Mammary epithelial cell (primary cell): ENCODE measurements around the gene TOMM70.

Experiments used
- CTCF ChIP-seq, 2 donors: IDR thresholded peaks in 1 of 2; conservative IDR thresholded peaks in 1 of 2; 2 replicates each; pipeline ENCODE4 v1.5.1; 2011 to 2012; ENCODE audit warnings: inconsistent platforms in 2 of 2, low read length in 2 of 2, mild to moderate bottlenecking in 2 of 2, control low read depth in 1 of 2, low read depth in 1 of 2; ENCODE audit not compliant: insufficient read depth in 1 of 2; ENCODE audit errors: extremely low read depth in 1 of 2
- EZH2 ChIP-seq: IDR thresholded peaks from 2 replicates; pipeline ENCODE4 v1.6.1; 2012; ENCODE audit warnings: low read length, inconsistent platforms, borderline replicate concordance

- TF ChIP-seq CTCF (conservative IDR thresholded peaks at IDR 0.05 in 1 of 2, IDR thresholded peaks at IDR 0.05 in 1 of 2; ENCODE audit: extremely low read depth in 1 of 2, insufficient read depth in 1 of 2, low read depth in 1 of 2, low read length in 2 of 2), result no peak
- TF ChIP-seq EZH2, result no peak
Measured at GRCh38 chr3:100416863-100417262, 16.0 kb upstream of the TOMM70 start.
